HepG2 (cell line): Measurements from ENCODE around the gene DLL1. TPM values are rescaled to one million over a fixed set of nuclear protein-coding genes. Genes with fewer than 3 reads are reported as not detected.

ENCODE experiments used
- ATAC-seq: fragments of 200-7000 bp; cut with Tn5 transposase; 3 replicates; pipeline ENCODE4 v1.9.1; 2020; ENCODE audit warnings: mild to moderate bottlenecking, moderate library complexity
- BruUV-seq: library from RNA; stranded (reverse); fragments of 400-500 nt; replicated peaks from 2 replicates; lab custom pipeline; 2021; lab: Mats Ljungman, UMichigan
- CTCF ChIA-PET: fragments of 300-600 bp; formaldehyde crosslinking; extraction: SDS; loops from one replicate; lab custom pipeline; 2021; ENCODE audit warnings: low total read pairs, inconsistent platforms, low intra/inter-chr PET ratio; lab: Yijun Ruan, JAX
- POLR2A ChIA-PET: fragments of 350-600 bp; sonication (Branson Sonifier 250); formaldehyde crosslinking; loops from one replicate; lab custom pipeline; 2020; ENCODE audit warnings: antibody characterized with exemption, inconsistent platforms; lab: Yijun Ruan, JAX
- DNase-seq: peaks from one replicate; pipeline ENCODE4 v3.0.0-alpha.2; 2015; ENCODE audit warnings: low spot score
- FAIRE-seq: peaks from 3 replicates; lab custom pipeline; 2011; peaks lifted over from hg19 to GRCh38; lab: Jason Lieb, UNC
- H2AFZ ChIP-seq: one replicate; pipeline ENCODE4 v1.6.1; 2011; ENCODE audit warnings: low read length, inconsistent platforms
- H3K27ac ChIP-seq: fragments of 300-600 bp; 3 replicates; pipeline ENCODE4 v1.8.0; 2011; ENCODE audit warnings: mixed run types, mild to moderate bottlenecking, mixed read lengths, low read length, inconsistent platforms; ENCODE audit not compliant: insufficient read depth; ENCODE audit errors: extremely low read length
- H3K27me3 ChIP-seq, 2 experiments: fragments of 200-600 bp in 1 of 2; 2 replicates in 1 of 2; 3 replicates in 1 of 2; pipeline versions ENCODE4 v1.6.0 to v1.8.0; 2011; ENCODE audit warnings: low read length in 2 of 2, mild to moderate bottlenecking in 2 of 2, moderate library complexity in 2 of 2, inconsistent platforms in 1 of 2; ENCODE audit not compliant: insufficient read depth in 2 of 2, control insufficient read depth in 1 of 2
- H3K36me3 ChIP-seq, 2 experiments: fragments of 200-600 bp in 1 of 2; replicated peaks in 1 of 2; 2 replicates in 1 of 2; 3 replicates in 1 of 2; pipeline versions ENCODE4 v1.5.1 to v1.8.0; 2011; ENCODE audit warnings: low read length in 2 of 2, inconsistent platforms in 1 of 2; ENCODE audit not compliant: insufficient read depth in 2 of 2, control insufficient read depth in 1 of 2
- H3K4me1 ChIP-seq: 2 replicates; pipeline ENCODE4 v1.5.1; 2012; ENCODE audit warnings: low read length, inconsistent platforms; ENCODE audit not compliant: insufficient read depth
- H3K4me2 ChIP-seq: 2 replicates; pipeline ENCODE4 v1.6.0; 2011; ENCODE audit warnings: low read depth, low read length, inconsistent platforms
- H3K4me3 ChIP-seq, 3 experiments: fragments of 200-600 bp in 1 of 3; sonication (generic), shearing (Covaris generic) in 1 of 3; replicated peaks in 1 of 3; 2 replicates each; pipeline ENCODE4 v1.5.1; 2011 to 2016; ENCODE audit warnings: low read length in 3 of 3, inconsistent platforms in 2 of 3, low read depth in 2 of 3, mild to moderate bottlenecking in 2 of 3, control low read depth in 1 of 3, mixed read lengths in 1 of 3; ENCODE audit not compliant: insufficient read depth in 1 of 3
- H3K79me2 ChIP-seq: one replicate; pipeline ENCODE4 v1.6.1; 2011; ENCODE audit warnings: low read length, inconsistent platforms; ENCODE audit not compliant: insufficient read depth
- H3K9ac ChIP-seq: 2 replicates; pipeline ENCODE4 v1.6.0; 2011; ENCODE audit warnings: mild to moderate bottlenecking, low read depth, low read length, inconsistent platforms; ENCODE audit not compliant: insufficient read depth
- H3K9me3 ChIP-seq: 2 replicates; pipeline ENCODE4 v1.5.1; 2012; ENCODE audit warnings: mild to moderate bottlenecking, low read length
- H4K20me1 ChIP-seq: 2 replicates; pipeline ENCODE4 v1.6.0; 2011; ENCODE audit warnings: inconsistent platforms, mild to moderate bottlenecking, low read length, moderate library complexity; ENCODE audit not compliant: insufficient read depth
- CEBPZ ChIP-seq: IDR thresholded peaks from 2 replicates; pipeline ENCODE4 v1.6.1; 2012; ENCODE audit warnings: low read length, improper control_type of control experiment
- ETV6 ChIP-seq: sonication (generic); formaldehyde crosslinking; conservative IDR thresholded peaks from 2 replicates; pipeline ENCODE4 v1.4.0; 2020; ENCODE audit warnings: missing genetic modification reagents
- GLMP ChIP-seq: sonication (generic); formaldehyde crosslinking; IDR thresholded peaks from 2 replicates; pipeline ENCODE4 v1.9.0; 2021; ENCODE audit warnings: missing genetic modification reagents, mild to moderate bottlenecking, borderline replicate concordance
- HNRNPLL ChIP-seq: fragments of 200-400 bp; formaldehyde crosslinking; IDR thresholded peaks from 2 replicates; pipeline ENCODE4 v1.6.1; 2017; ENCODE audit warnings: mild to moderate bottlenecking, low read depth, low read length; ENCODE audit not compliant: poor library complexity, severe bottlenecking
- HOXA9 ChIP-seq: sonication (generic); formaldehyde crosslinking; IDR thresholded peaks from 2 replicates; pipeline ENCODE4 v1.8.1; 2022; ENCODE audit warnings: missing genetic modification reagents, mild to moderate bottlenecking, moderate library complexity, borderline replicate concordance
- KMT2A ChIP-seq: sonication (generic); formaldehyde crosslinking; IDR thresholded peaks from 2 replicates; pipeline ENCODE4 v1.4.0; 2020; ENCODE audit warnings: missing genetic modification reagents
- KMT2B ChIP-seq: IDR thresholded peaks from 2 replicates; pipeline ENCODE4 v1.6.1; 2016; ENCODE audit warnings: missing genetic modification reagents, missing compliant biosample characterization
- MLLT10 ChIP-seq: sonication (generic); formaldehyde crosslinking; IDR thresholded peaks from 2 replicates; pipeline ENCODE4 v1.4.0; 2020; ENCODE audit warnings: missing genetic modification reagents
- NFIC ChIP-seq: IDR thresholded peaks from 2 replicates; pipeline ENCODE4 v1.6.1; 2012; ENCODE audit warnings: mild to moderate bottlenecking, low read length, inconsistent platforms
- PRPF4 ChIP-seq: fragments of 200-400 bp; formaldehyde crosslinking; IDR thresholded peaks from 2 replicates; pipeline ENCODE4 v1.6.1; 2016; ENCODE audit warnings: low read length, low read depth; ENCODE audit not compliant: poor library complexity, severe bottlenecking
- RFXANK ChIP-seq: IDR thresholded peaks from 2 replicates; pipeline ENCODE4 v1.6.1; 2016
- TBL1XR1 ChIP-seq: fragments of 150-350 bp; IDR thresholded peaks from 2 replicates; pipeline ENCODE4 v1.6.1; 2014; ENCODE audit warnings: borderline replicate concordance, low read length; ENCODE audit not compliant: partially characterized antibody
- TEF ChIP-seq: sonication (generic); formaldehyde crosslinking; IDR thresholded peaks from 2 replicates; pipeline ENCODE4 v1.5.0; 2020; ENCODE audit warnings: missing genetic modification reagents
- ZFP91 ChIP-seq: sonication (generic); formaldehyde crosslinking; IDR thresholded peaks from 2 replicates; pipeline ENCODE4 v1.9.0; 2022; ENCODE audit warnings: missing genetic modification reagents, mild to moderate bottlenecking, borderline replicate concordance
- ZNF138 ChIP-seq: sonication (generic); formaldehyde crosslinking; IDR thresholded peaks from 2 replicates; pipeline ENCODE4 v1.5.0; 2020; ENCODE audit warnings: mild to moderate bottlenecking, low read depth, missing genetic modification reagents
- ZNF546 ChIP-seq: sonication (generic); formaldehyde crosslinking; conservative IDR thresholded peaks from 2 replicates; pipeline ENCODE4 v1.8.1; 2023; ENCODE audit warnings: mild to moderate bottlenecking, missing genetic modification reagents
- ZNF644 ChIP-seq: IDR thresholded peaks from 2 replicates; pipeline ENCODE4 v1.6.1; 2016; ENCODE audit warnings: low read depth
- WGBS: methylation state at CpG from one replicate; pipeline ENCODE4 v1.1.6; 2017; ENCODE audit warnings: low lambda C conversion rate; 5-methylcytosine and 5-hydroxymethylcytosine counted together
- in situ Hi-C: cut with HindIII; loops from 2 replicates; pipeline ENCODE4 v1.10.0; 2017; ENCODE audit warnings: low pct_unique_long_range_greater_than_20kb; ENCODE audit not compliant: extremely low pct_ligation_motif_present
- intact Hi-C: fragments of 100-400 bp; cut with micrococcal nuclease; formaldehyde crosslinking; loops from one replicate; pipeline ENCODE4 v1.10.0; 2022; ENCODE audit not compliant: unreplicated experiment
- polyA plus RNA-seq, 8 experiments: library from polyadenylated mRNA; depleted of rRNA in 3 of 8; stranded (reverse) in 7 of 8; unstranded in 1 of 8; fragments of >200 nt; fragmentation: Illumina TruSeq in 4 of 8; extraction: Trizol in 4 of 8; gene quantifications; 2 replicates each; pipeline versions ENCODE4 v1.2.1 to v1.2.3, GENCODE V29; 2011 to 2016; ENCODE audit warnings: low read depth in 4 of 8, missing spikeins in 1 of 8, mixed read lengths in 1 of 8; ENCODE audit not compliant: insufficient read depth in 1 of 8
- total RNA-seq, 5 experiments: library from RNA; depleted of rRNA; stranded (reverse); fragments of >200 nt; fragmentation: Illumina TruSeq; extraction: Trizol; gene quantifications; 2 replicates each; pipeline ENCODE4 v1.2.3, GENCODE V29; 2016; ENCODE audit warnings: low read depth in 1 of 5
- TF ChIP-seq, protein P1 (sequence below): IDR thresholded peaks from 2 replicates; pipeline ENCODE4 v1.6.1; 2016; ENCODE audit warnings: control low read depth

The DLL1 gene
- total and polyA plus RNA-seq, 2 of the 13 experiments (the other 11 are each of a cell fraction or from before 2014, with no cell fraction given): not detected

DNA sequence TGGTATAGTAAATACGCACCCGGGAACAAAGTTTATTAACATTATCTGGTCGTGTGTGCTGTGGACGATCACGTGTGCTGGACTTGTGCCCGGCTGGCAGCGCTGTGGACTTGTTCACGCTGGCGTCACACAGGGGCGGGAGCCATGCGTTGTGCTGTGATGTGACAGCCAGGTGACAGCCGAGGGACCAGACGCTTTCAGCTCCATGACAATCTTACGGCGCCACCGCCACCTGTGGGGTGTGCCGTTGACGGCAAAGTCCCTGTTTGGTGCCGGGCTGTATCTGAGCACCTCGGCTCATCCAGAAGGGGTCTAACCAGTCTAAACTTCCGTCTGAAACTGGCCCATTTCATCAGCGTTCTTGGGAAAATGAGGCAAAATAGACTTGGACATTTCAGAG is 25.2 kb downstream of the DLL1 start:
- FAIRE-seq (peak; percentile 26), ATAC-seq (peak; percentile 82), DNase-seq (peak; percentile 24)
- Histone ChIP-seq H3K36me3 (no peaks in the 10 kb centered on the region), H3K79me2 (no peaks in the 10 kb centered on the region), H3K4me2 (peak overlapping the region; percentile 52), H3K27ac (no peak overlapping the region), H4K20me1 (no peaks in the 10 kb centered on the region; the same call in 1 of the 2 replicates), H3K9me3 (no peaks in the 10 kb centered on the region), H2AFZ (no peak overlapping the region), H3K4me1 (peaks cover 12% of the 10 kb centered on the region), H3K4me3 (no peak overlapping the region; a peak in 1 of 6 replicates), H3K9ac (no peak overlapping the region), H3K27me3 (peaks cover 18 to 79% of the 10 kb centered on the region in 2 experiments)
- intact Hi-C loops (no loop called here), in situ Hi-C loops (no loop called here)
- no TSS peak for BruUV-seq
- ChIA-PET POLR2A (no interaction called here), CTCF (no interaction called here)
- 6% methylated on average over 21 of the region's 22 CpGs for WGBS
- TF ChIP-seq ZNF546 (CRISPR knock-in tag) (no peak), ZNF644 (CRISPR knock-in tag) (no peak), HOXA9 (CRISPR knock-in tag) (no peak), ETV6 (no peak), KMT2A (CRISPR knock-in tag) (no peak), RFXANK (CRISPR knock-in tag) (no peak), NFIC (no peak), ZFP91 (CRISPR knock-in tag) (no peak; the same call in 1 of the 2 replicates), CEBPZ (no peak), MLLT10 (CRISPR knock-in tag) (no peak), TEF (CRISPR knock-in tag) (no peak), ZNF138 (CRISPR knock-in tag) (no peak), KMT2B (no peak), HNRNPLL (peak; percentile 28), GLMP (CRISPR knock-in tag) (no peak), PRPF4 (no peak), TBL1XR1 (no peak)
- TF ChIP-seq, protein P1, sequence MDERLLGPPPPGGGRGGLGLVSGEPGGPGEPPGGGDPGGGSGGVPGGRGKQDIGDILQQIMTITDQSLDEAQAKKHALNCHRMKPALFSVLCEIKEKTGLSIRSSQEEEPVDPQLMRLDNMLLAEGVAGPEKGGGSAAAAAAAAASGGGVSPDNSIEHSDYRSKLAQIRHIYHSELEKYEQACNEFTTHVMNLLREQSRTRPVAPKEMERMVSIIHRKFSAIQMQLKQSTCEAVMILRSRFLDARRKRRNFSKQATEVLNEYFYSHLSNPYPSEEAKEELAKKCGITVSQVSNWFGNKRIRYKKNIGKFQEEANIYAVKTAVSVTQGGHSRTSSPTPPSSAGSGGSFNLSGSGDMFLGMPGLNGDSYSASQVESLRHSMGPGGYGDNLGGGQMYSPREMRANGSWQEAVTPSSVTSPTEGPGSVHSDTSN (CRISPR knock-in tag): peak; percentile 37; the same call in 1 of the 2 replicates
